ENCODE results near the gene UBE2D2. TPM values are rescaled to one million over a fixed set of nuclear protein-coding genes. Genes with fewer than 3 reads are reported as not detected.

The UBE2D2 gene
- total and polyA plus RNA-seq, 2 of the 13 experiments (the other 11 are each of a cell fraction or from before 2014, with no cell fraction given): 79.1 to 109 TPM

- TF ChIP-seq PAXIP1 (CRISPR knock-in tag; conservative IDR thresholded peaks at IDR 0.05): peak; percentile 91
- peak; percentile 53; the same call in 1 of the 2 replicates for TF ChIP-seq POGZ (CRISPR knock-in tag; IDR thresholded peaks at IDR 0.05)
- TF ChIP-seq ZMAT3 (CRISPR knock-in tag; conservative IDR thresholded peaks at IDR 0.05): 0 out of 2 replicates have a peak, but pooled peaks have one; percentile 51
- peak; percentile 45; the same call in 1 of the 2 replicates for TF ChIP-seq ZNF318 (CRISPR knock-in tag; IDR thresholded peaks at IDR 0.05)
- peak; percentile 50 for TF ChIP-seq SP4 (CRISPR knock-in tag; IDR thresholded peaks at IDR 0.05)
- 0 out of 2 replicates have a peak, but pooled peaks have one; percentile 44 for TF ChIP-seq DMTF1 (CRISPR knock-in tag; IDR thresholded peaks at IDR 0.05)
- TF ChIP-seq POLR2G (IDR thresholded peaks at IDR 0.05; ENCODE audit: low read depth, low read length): peak; percentile 71
- no peak for TF ChIP-seq GLMP (CRISPR knock-in tag; IDR thresholded peaks at IDR 0.05; ENCODE audit: borderline replicate concordance)
- 0 out of 2 replicates have a peak, but pooled peaks have one; percentile 53 for TF ChIP-seq ZNF543 (CRISPR knock-in tag; IDR thresholded peaks at IDR 0.05)
- peak in 1 of 2 experiments; percentile 77; a peak in 2 of 4 replicates for TF ChIP-seq KLF16 (CRISPR knock-in tag; IDR thresholded peaks at IDR 0.05)
Observed at GRCh38 chr5:139642891-139643871, 82.0 kb downstream of the UBE2D2 start (continued).
